GM19238 (cell line): Measurements from ENCODE around the gene FGF5.
A peak's percentile ranks its signal among the peaks of the same experiment; 100 is the strongest.

Source experiments
- DNase-seq: peaks from one replicate; pipeline ENCODE4 v3.0.0; 2011; ENCODE audit warnings: low spot score; ENCODE audit not compliant: insufficient read length

The FGF5 gene

GRCh38 chr4:80335554-80336358 is 69.3 kb downstream of the FGF5 start, which contains the start of gene CFAP299:
Gene CFAP299 (plus strand): TSS chr4:80335730.
- peak; percentile 45 for DNase-seq

DNA sequence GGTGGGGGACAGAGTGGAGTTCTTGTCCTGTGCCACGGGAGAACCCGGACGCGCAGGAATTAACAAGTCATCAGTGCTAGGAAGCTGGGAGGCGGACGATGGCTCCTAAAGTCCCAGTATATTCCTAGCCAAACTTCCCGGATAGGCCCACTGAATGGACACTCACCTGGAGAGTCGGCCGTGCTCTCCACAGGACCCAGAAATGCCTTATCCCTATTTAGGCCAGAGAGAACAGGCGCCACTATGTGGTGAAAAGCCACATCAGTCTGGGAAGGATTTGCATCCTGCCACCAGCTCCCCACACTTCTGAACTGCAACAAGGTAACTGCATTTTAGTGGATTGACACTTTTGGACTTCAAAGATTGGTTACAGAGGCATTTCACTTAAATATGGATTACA is 70.1 kb downstream of the FGF5 start:
- DNase-seq: no peak

DNA sequence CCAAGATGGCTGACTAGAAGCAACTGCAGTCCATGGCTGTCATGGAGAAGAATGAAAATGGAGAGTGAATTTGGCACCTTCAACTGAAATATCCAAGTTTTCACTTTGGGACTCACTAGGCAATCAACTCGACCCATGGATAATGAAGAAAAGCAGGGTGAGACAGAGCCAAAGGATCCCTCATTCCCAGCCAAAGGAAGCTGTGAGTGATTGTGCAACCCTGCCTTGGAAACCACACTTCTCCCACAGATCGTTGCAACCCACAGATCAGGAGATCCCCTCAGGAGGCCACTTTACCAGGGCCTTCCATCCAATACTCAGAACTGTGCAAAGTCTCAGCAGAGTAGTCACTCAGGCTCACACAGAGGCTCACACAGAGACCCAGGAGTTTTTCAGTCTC is 73.6 kb downstream of the FGF5 start:
- DNase-seq: no peak
